HG02840 (cell line): Measurements from ENCODE around the gene SLC22A7.

Experiments used
- ATAC-seq: cut with Tn5 transposase; IDR thresholded peaks from one replicate; pipeline ENCODE4 v1.9.1; 2021; ENCODE audit warnings: mild to moderate bottlenecking, moderate library complexity, moderate number of reproducible peaks; ENCODE audit not compliant: unreplicated experiment, low FRiP score

Gene SLC22A7

GRCh38 chr6:43282060-43282459, 16.0 kb upstream of the SLC22A7 start:
- no peak for ATAC-seq

GRCh38 chr6:43282636-43283513, 15.2 kb upstream of the SLC22A7 start:
- ATAC-seq: no peak

- ATAC-seq: no peak
Measured at GRCh38 chr6:43283514-43283901, 14.6 kb upstream of the SLC22A7 start.

GRCh38 chr6:43283905-43284304, 14.2 kb upstream of the SLC22A7 start:
- ATAC-seq: no peak

GRCh38 chr6:43284991-43285781, 12.9 kb upstream of the SLC22A7 start:
- no peak for ATAC-seq

- no peak for ATAC-seq
Measured at GRCh38 chr6:43285832-43286231, 12.2 kb upstream of the SLC22A7 start.

GRCh38 chr6:43286456-43286979, 11.5 kb upstream of the SLC22A7 start:
- ATAC-seq: no peak

GRCh38 chr6:43286980-43287716, 10.9 kb upstream of the SLC22A7 start:
- no peak for ATAC-seq

GRCh38 chr6:43287717-43288679, 10.1 kb upstream of the SLC22A7 start:
- no peak for ATAC-seq

GRCh38 chr6:43290339-43290904, 7.6 kb upstream of the SLC22A7 start:
- ATAC-seq: no peak

- ATAC-seq: no peak
Measured at GRCh38 chr6:43290905-43291355, 7.1 kb upstream of the SLC22A7 start.

- ATAC-seq: no peak
Measured at GRCh38 chr6:43291708-43292107, 6.4 kb upstream of the SLC22A7 start.

- no peak for ATAC-seq
Measured at GRCh38 chr6:43292341-43292740, 5.7 kb upstream of the SLC22A7 start.

- no peak for ATAC-seq
Measured at GRCh38 chr6:43292763-43293318, 5.2 kb upstream of the SLC22A7 start.

- no peak for ATAC-seq
Measured at GRCh38 chr6:43293698-43294097, 4.4 kb upstream of the SLC22A7 start.

- no peak for ATAC-seq
Measured at GRCh38 chr6:43294536-43294935, 3.5 kb upstream of the SLC22A7 start.

GRCh38 chr6:43295456-43295855, 2.6 kb upstream of the SLC22A7 start:
- ATAC-seq: no peak

GRCh38 chr6:43296780-43297497, 1.1 kb upstream of the SLC22A7 start:
- no peak for ATAC-seq
